Fibroblast of pulmonary artery (primary cell): Measurements from ENCODE around the gene OTOA.
"Not testable (repeated sequence)": the region's sequence is repeated elsewhere in the genome, so short reads cannot be mapped to it uniquely, and the experiment has no call there.

Experiments
- DNase-seq: peaks from one replicate; pipeline ENCODE4 v3.0.0-alpha.2; 2010; ENCODE audit warnings: low read depth
- H3K4me3 ChIP-seq: replicated peaks from 2 replicates; pipeline ENCODE4 v1.5.1; 2011; ENCODE audit warnings: low read depth, mild to moderate bottlenecking, control low read depth, low read length, moderate library complexity
- CTCF ChIP-seq: IDR thresholded peaks from 2 replicates; pipeline ENCODE4 v1.5.1; 2011; ENCODE audit warnings: mild to moderate bottlenecking, control low read depth, low read length, inconsistent platforms; ENCODE audit errors: missing control alignments

Gene OTOA

GRCh38 chr16:21722771-21723455 is 59.1 kb downstream of the OTOA start:
- H3K4me3 ChIP-seq: no peak overlapping the region
- DNase-seq: no peak
- TF ChIP-seq CTCF: no peak

GRCh38 chr16:21723532-21723931 is 59.8 kb downstream of the OTOA start:
- no peak overlapping the region for H3K4me3 ChIP-seq
- DNase-seq: no peak
- TF ChIP-seq CTCF: no peak

- no peak for TF ChIP-seq CTCF
- DNase-seq: no peak
- H3K4me3 ChIP-seq: no peak overlapping the region
These were observed 63.6 kb downstream of the OTOA start for GRCh38 chr16:21727344-21727743.

- not testable (repeated sequence) for DNase-seq, H3K4me3 ChIP-seq
These were observed 67.5 kb downstream of the OTOA start for GRCh38 chr16:21731233-21731632.

GRCh38 chr16:21740637-21741036 is 76.9 kb downstream of the OTOA start:
- not testable (repeated sequence) for H3K4me3 ChIP-seq, DNase-seq

- not testable (repeated sequence) for H3K4me3 ChIP-seq, DNase-seq
These were observed 92.7 kb downstream of the OTOA start for GRCh38 chr16:21756192-21757079.

GRCh38 chr16:21757080-21757671 is 93.4 kb downstream of the OTOA start:
- DNase-seq, H3K4me3 ChIP-seq: not testable (repeated sequence)

- not testable (repeated sequence) for H3K4me3 ChIP-seq, DNase-seq
These were observed 104.5 kb downstream of the OTOA start for GRCh38 chr16:21768280-21768679.

- DNase-seq, H3K4me3 ChIP-seq: not testable (repeated sequence)
These were observed 105.0 kb downstream of the OTOA start for GRCh38 chr16:21768810-21769209.

GRCh38 chr16:21769284-21769683 is 105.5 kb downstream of the OTOA start:
- not testable (repeated sequence) for H3K4me3 ChIP-seq
- DNase-seq: peak; percentile 61

GRCh38 chr16:21770584-21770983 is 106.8 kb downstream of the OTOA start:
- H3K4me3 ChIP-seq, DNase-seq: not testable (repeated sequence)

- DNase-seq: peak; percentile 15
- not testable (repeated sequence) for H3K4me3 ChIP-seq
These were observed 108.9 kb downstream of the OTOA start for GRCh38 chr16:21772547-21773206.

GRCh38 chr16:21773207-21773553 is 109.4 kb downstream of the OTOA start:
- H3K4me3 ChIP-seq, DNase-seq: not testable (repeated sequence)

GRCh38 chr16:21780525-21780924 is 116.8 kb downstream of the OTOA start:
- not testable (repeated sequence) for H3K4me3 ChIP-seq, DNase-seq

GRCh38 chr16:21790506-21790905 is 126.7 kb downstream of the OTOA start:
- not testable (repeated sequence) for H3K4me3 ChIP-seq, DNase-seq
